ENCODE measurements around the gene SYT14.

The SYT14 gene

DNA sequence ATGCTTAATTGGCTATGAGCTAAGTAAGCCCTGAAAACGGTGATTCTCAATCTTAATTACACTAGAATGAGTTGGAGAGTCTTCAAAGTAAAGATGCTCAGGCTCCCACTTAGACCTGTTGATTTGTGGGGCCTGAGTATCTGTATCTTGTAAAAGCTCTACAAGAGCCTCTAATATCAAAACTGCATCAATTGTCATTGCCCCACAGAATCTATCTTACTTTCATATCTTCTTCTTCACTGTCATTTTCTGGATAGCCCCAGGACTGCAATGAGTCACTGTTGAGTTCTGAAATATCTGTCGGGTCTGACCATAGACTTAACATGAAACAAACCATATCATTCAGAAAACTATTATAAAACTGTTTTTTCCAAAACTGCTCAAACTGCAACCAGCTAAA, 191.7 kb downstream of the SYT14 start:
- H3K27ac ChIP-seq: no peak overlapping the region
- TF ChIP-seq, protein P1, sequence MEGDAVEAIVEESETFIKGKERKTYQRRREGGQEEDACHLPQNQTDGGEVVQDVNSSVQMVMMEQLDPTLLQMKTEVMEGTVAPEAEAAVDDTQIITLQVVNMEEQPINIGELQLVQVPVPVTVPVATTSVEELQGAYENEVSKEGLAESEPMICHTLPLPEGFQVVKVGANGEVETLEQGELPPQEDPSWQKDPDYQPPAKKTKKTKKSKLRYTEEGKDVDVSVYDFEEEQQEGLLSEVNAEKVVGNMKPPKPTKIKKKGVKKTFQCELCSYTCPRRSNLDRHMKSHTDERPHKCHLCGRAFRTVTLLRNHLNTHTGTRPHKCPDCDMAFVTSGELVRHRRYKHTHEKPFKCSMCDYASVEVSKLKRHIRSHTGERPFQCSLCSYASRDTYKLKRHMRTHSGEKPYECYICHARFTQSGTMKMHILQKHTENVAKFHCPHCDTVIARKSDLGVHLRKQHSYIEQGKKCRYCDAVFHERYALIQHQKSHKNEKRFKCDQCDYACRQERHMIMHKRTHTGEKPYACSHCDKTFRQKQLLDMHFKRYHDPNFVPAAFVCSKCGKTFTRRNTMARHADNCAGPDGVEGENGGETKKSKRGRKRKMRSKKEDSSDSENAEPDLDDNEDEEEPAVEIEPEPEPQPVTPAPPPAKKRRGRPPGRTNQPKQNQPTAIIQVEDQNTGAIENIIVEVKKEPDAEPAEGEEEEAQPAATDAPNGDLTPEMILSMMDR (IDR thresholded peaks at IDR 0.05): no peak
- no peak for TF ChIP-seq ZFX (IDR thresholded peaks at IDR 0.05; ENCODE audit: borderline replicate concordance)

DNA sequence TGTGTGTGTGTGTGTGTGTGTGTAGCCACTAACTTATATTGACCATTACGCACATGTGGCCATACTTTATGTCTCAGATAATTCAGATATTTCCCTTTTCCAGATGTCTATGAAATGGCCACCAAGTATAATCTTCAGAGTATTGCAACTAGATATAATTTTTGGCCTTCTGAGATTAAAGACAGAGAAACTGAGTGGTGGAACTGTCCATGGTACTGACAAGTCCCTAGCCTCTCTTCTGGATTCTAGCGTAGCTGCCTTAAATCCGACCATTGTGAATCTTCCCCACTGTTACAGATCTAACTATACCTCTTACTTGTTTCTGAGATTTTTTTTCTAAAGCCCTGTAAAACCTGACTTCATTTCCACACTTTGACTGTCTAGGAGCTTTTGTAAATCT, 194.6 kb downstream of the SYT14 start:
- TF ChIP-seq, protein P1 (IDR thresholded peaks at IDR 0.05): no peak
- TF ChIP-seq ZFX (IDR thresholded peaks at IDR 0.05; ENCODE audit: borderline replicate concordance): no peak

DNA sequence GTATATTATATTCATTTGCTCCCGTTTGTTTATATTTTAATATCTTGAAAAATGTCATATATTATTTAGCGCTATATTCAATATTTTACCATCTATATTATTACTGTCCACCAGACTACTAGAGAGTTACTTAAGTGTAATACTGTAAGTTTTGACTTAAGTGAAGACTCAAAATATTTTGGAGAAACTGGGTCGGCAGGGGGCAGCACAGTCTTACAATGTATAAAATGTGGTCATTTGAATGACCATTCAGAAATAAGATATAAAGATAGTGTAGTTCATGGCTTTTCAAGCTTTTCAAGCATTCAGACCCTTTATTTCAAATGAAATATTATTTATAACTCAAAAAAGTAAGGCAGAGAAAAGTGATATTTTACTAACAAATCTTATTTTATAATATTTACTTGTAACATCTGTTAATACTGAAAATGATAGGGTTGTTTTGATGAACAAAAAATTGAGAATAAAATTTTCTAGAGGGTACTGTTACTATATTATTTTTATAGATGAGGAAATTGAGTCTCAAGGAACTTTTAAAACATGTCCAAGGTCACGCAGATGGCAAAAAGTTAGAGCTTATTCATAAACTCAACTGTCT, 205.5 kb downstream of the SYT14 start:
- no peak for TF ChIP-seq ZFX (IDR thresholded peaks at IDR 0.05; ENCODE audit: borderline replicate concordance)
- TF ChIP-seq, protein P1 (IDR thresholded peaks at IDR 0.05): peak; percentile 88

More for the DNA sequence above, 194.6 kb downstream of the SYT14 start:
- no peak overlapping the region for H3K27ac ChIP-seq

DNA sequence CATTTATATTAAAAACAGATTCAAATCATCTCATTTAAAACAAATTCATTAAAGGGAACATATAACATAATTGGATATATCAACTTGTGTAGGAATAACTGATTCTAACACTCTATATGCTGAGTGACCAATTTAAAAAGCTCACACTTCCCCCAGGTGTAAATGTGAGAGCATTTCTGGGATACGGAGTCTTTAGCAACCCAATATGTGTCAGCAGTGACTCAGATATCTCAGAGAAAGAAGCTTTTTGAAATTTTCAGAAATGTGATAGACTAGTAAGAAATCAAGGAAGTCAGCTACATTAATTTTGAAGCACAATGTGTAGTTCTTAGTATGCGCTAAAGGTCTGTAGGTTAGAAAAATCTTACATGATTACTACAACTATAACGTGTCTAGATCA, 206.7 kb downstream of the SYT14 start:
- no peak overlapping the region for H3K27ac ChIP-seq
- TF ChIP-seq, protein P1 (IDR thresholded peaks at IDR 0.05): no peak

More for the DNA sequence above, 205.5 kb downstream of the SYT14 start:
- H3K27ac ChIP-seq: no peak overlapping the region

DNA sequence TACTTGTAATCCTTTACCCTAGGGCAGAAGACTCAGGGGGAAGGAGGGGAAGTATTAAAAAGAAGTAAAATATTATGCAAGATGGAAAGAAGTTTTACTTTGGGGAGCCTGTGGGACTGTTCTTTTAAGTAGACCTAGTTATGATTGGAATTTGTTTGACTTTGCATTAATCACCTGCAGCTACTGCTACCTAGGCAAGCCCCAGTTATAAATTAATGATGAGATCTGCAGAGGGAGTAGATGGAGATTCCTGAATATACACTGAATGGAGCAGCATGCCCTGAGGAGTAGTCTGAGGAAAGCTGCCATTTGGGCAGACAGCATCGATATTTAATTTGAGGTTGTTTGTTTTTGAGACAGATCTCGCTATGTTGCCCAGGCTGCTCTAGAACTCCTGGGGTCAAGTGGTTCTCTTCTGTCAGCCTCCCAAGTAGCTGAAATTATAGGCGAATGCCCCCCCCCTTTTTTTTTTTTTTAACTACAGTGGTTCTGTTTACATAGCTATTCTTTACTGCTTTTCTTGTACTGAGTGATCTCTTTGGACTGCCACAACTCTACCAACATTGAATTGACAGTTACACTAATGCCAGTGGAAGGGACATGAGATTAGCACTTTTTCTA, 213.1 kb downstream of the SYT14 start:
- no peak overlapping the region for H3K27ac ChIP-seq
- TF ChIP-seq ZFX (IDR thresholded peaks at IDR 0.05; ENCODE audit: borderline replicate concordance): no peak
- TF ChIP-seq, protein P1 (IDR thresholded peaks at IDR 0.05): no peak

DNA sequence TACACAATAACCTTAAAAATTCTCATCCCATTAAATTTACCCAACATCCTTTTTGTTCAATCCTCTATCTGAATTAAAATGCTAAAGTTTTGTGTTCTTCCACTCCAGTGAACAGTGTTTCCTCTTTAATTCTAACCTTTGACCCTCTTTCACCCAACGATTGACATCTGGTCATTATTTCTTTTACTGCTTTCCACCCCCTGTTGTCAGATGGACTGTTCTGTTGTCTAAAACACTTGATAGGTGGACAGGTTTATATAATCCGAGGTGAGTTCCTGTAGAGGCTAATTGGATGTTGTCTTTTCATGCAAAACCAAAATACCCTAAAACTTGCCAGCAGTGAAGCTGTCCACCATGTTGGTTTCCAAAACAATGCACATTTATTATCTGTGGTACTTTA, 221.2 kb downstream of the SYT14 start:
- no peak overlapping the region for H3K27ac ChIP-seq
- TF ChIP-seq ZFX (IDR thresholded peaks at IDR 0.05; ENCODE audit: borderline replicate concordance): no peak
- TF ChIP-seq, protein P1 (IDR thresholded peaks at IDR 0.05): no peak

DNA sequence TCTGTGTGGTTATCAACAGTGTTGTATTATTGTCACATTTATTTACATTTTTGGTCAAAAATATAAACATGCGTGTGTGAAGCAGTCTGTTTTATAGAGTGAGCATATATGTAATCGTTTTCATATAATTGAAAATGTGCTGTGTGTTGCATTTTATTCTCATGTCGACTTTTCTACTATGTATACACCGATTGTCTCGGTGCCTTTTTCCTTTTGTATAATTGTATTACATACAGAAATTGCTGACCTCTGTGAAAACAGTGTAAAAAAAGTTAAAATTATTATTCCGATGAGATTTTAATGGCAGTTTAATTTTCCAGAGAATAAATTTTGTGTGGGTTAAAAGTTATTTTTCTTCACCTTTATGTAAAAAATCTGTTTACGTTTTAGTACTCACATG, 232.2 kb downstream of the SYT14 start:
- H3K27ac ChIP-seq: no peak overlapping the region
- no peak for TF ChIP-seq ZFX (IDR thresholded peaks at IDR 0.05; ENCODE audit: borderline replicate concordance)
- TF ChIP-seq, protein P1 (IDR thresholded peaks at IDR 0.05): no peak
